GM12873 (cell line): Measurements from ENCODE around the gene FILIP1.
A peak's percentile ranks its signal among the peaks of the same experiment; 100 is the strongest.

Source experiments
- TF ChIP-seq, protein P1 (sequence below): IDR thresholded peaks from 2 replicates; pipeline ENCODE4 v1.5.1; 2012; ENCODE audit warnings: low read depth, mild to moderate bottlenecking, moderate library complexity, low read length, control low read depth; ENCODE audit not compliant: insufficient read depth; ENCODE audit errors: missing control alignments

Gene FILIP1

DNA sequence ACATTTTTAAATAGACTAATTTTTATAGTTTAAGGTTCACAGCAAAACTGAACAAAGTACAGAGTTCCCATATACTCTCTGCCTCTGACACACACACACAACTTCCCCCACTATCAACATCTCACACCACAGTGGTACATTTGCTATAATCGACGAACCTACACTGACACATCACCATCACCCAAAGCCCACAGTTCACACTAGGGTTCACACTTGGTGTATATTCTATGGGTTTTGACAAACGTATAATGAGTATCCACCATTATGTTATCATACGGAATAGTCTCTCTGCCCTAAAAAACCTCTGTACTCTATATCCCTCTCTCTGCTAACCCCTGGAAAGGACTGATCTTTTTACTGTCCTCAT lies 224.6 kb downstream of the FILIP1 start:
- TF ChIP-seq, protein P1, sequence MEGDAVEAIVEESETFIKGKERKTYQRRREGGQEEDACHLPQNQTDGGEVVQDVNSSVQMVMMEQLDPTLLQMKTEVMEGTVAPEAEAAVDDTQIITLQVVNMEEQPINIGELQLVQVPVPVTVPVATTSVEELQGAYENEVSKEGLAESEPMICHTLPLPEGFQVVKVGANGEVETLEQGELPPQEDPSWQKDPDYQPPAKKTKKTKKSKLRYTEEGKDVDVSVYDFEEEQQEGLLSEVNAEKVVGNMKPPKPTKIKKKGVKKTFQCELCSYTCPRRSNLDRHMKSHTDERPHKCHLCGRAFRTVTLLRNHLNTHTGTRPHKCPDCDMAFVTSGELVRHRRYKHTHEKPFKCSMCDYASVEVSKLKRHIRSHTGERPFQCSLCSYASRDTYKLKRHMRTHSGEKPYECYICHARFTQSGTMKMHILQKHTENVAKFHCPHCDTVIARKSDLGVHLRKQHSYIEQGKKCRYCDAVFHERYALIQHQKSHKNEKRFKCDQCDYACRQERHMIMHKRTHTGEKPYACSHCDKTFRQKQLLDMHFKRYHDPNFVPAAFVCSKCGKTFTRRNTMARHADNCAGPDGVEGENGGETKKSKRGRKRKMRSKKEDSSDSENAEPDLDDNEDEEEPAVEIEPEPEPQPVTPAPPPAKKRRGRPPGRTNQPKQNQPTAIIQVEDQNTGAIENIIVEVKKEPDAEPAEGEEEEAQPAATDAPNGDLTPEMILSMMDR, result no peak

DNA sequence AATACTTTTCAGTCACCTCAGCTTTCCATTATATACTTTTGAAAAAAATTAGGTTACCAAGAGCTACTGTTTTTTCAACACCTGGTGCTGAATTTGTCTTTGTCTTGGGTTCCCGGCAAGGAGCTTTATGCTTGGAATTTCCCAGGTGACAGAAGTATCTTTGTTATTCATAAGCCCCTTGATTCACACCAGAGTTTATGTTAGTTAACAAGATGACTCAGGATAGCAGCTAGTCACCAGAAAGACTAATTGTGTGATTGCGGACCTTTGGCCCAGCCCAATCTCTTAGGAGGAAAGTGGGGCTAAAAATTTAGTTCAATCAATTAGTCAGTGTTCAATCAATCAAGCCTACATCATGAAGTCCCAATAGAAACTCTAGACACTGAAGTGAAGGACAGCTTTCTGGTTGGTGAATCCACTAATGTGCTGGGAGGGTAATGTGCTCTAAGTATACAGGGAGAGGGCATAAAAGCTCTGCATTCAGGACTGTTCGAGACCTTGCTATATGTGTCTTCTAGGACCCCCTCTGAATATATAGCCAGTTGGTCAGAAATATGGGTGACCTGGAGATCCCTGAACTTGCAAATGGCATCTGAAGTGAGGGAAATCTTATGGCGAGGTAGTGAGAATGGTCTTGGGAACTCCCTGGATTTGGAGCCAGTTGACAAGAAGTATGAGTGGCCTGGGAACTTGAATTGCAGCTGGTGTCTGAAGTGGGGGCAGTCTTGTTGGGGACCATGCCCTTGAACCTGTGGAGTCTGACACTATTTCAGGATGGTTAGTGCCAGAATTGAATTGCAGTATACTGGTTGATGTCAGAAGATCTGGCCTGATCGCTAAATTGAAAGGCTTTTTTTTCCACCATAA lies 225.2 kb downstream of the FILIP1 start:
- TF ChIP-seq, protein P1, result no peak

DNA sequence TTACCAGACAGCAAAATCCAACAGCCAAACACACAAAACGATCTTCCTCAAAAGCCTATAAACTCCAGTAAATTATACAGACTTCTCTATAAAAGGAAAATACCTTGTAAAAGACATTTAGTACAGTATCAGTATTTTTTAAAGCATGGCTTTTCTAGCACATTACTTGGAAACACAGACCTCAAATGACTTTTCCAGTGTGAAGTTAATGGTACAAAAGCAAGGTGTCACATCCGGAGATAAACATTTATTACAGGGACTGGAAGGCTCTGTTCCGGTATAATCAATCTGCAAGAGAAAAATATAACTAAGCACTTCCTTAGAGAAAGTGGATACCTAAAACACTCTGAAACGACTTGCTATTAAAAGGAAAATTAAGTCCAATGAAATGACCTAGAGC lies 226.1 kb downstream of the FILIP1 start:
- TF ChIP-seq, protein P1, result no peak

DNA sequence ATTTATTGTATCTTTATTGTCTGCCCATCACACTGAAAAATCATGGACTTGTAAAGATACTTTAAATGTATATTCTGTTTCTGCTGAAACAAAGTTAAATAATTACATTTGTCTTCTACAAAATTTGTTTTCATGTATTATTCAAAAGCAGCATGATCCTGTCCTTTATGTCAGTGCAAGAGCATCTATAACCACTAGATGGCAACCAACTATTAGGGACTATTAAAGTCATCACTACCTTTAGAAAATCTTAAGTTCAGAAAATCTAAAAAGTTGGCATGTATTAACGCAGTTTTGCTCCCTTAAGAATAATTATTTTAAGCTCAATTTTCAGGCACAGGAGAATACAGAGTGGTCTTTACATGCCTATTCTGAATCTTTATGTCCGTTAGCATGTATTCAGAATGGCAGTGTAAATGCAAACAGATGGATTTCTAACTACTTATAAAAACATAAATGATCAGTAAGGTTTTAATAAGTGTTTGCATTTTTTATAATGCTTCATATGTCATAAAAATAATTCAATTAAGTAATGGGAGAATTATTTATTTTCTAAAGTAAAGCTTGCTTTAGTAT lies 226.8 kb downstream of the FILIP1 start:
- TF ChIP-seq, protein P1, result peak; percentile 65

DNA sequence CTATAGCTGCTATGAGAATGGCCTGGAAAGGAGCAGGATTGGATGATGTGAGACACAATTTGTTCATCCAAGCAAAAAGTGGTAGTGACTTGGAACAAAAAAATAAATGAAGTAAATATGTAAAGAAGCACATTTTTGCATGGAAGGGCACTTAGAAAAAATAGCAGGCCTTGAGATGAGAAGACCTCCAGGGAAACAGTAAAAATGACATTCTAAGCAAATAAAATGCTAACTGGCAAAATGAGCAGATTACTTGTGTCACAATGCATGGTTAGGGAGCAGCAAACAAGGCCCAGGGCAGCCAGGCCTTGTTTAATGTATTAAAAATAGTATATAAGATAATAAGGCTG lies 230.2 kb downstream of the FILIP1 start:
- TF ChIP-seq, protein P1, result no peak

DNA sequence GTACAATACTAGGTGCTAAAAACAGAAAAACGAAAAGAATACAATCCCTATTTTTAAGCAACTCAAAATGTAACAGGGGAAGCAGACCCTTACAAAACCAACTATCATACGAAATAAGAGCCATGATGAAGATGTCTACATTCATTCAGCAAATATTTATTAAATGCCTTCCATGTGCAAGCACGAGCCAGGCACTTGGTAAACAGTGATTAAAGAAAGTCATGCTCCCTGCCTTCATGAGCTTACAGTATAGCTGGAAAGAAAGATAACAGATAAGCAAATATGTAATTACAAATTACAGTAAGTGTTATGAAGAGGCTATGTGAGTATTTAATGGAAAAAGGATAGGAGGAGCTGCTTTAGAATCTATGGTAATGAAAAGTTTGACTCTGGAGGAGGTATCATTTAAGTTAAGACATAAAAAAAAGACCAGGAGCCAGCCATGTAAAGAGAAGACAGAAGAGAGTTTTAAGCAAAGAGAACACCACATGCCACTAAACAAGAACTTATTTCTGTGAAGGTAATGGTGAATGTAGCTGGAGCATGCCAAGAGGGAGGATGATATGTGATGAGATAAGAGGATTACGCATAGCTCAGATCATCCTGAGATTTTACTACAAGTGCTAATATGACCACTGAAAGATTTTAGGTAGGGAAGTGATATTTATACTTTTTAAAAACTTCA lies 230.7 kb downstream of the FILIP1 start:
- TF ChIP-seq, protein P1, result no peak

DNA sequence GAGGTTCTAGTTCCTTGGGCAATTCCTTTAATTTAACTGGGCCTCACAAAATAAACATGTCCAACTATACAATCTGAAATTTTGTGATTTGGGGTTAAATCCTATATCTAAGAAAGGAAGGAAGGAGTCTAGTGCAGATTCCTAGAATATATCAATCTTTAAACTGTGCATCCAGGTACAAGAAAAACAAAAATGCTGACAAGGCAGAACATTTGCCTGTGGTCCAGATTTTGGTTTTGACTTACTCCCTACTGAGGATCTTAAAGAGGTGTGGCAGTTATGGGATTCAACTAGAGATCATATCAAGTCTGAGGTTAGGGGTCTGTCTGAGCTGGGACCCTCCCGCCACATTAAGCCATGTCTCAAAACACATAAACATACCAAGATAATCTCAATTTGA lies 232.3 kb downstream of the FILIP1 start:
- TF ChIP-seq, protein P1, result no peak
